Subcutaneous abdominal adipose tissue (tissue), 5 donors: ENCODE data around the gene KAZN.

Source experiments
- H3K27ac ChIP-seq: one replicate; pipeline ENCODE4 v1.7.0; 2013; ENCODE audit warnings: low read depth, mild to moderate bottlenecking, inconsistent platforms, low read length, moderate library complexity
- H3K27me3 ChIP-seq, 5 donors: one replicate each; pipeline ENCODE4 v1.7.0; 2013; ENCODE audit warnings: low read length in 5 of 5, inconsistent platforms in 1 of 5; ENCODE audit not compliant: control insufficient read depth in 5 of 5, insufficient read depth in 4 of 5
- H3K36me3 ChIP-seq, 5 donors: one replicate each; pipeline ENCODE4 v1.7.0; 2013; ENCODE audit warnings: low read length in 5 of 5; ENCODE audit not compliant: control insufficient read depth in 5 of 5, insufficient read depth in 5 of 5
- H3K4me1 ChIP-seq, 5 donors: one replicate each; pipeline ENCODE4 v1.7.0; 2013; ENCODE audit warnings: low read length in 5 of 5, mild to moderate bottlenecking in 3 of 5, moderate library complexity in 1 of 5; ENCODE audit not compliant: control insufficient read depth in 5 of 5, insufficient read depth in 5 of 5
- H3K4me3 ChIP-seq, 5 donors: one replicate each; pipeline ENCODE4 v1.7.0; 2013; ENCODE audit warnings: low read length in 5 of 5, low read depth in 1 of 5
- H3K9ac ChIP-seq, 5 donors: one replicate each; pipeline ENCODE4 v1.7.0; 2013; ENCODE audit warnings: low read length in 5 of 5, mild to moderate bottlenecking in 4 of 5, moderate library complexity in 3 of 5
- H3K9me3 ChIP-seq, 5 donors: one replicate each; pipeline ENCODE4 v1.7.0; 2013; ENCODE audit warnings: low read length in 5 of 5; ENCODE audit not compliant: control insufficient read depth in 5 of 5
- donor health status: healthy.
- donor health status: healthy.
- donor health status: healthy.
- donor health status: healthy.
- donor health status: healthy.

KAZN gene

DNA sequence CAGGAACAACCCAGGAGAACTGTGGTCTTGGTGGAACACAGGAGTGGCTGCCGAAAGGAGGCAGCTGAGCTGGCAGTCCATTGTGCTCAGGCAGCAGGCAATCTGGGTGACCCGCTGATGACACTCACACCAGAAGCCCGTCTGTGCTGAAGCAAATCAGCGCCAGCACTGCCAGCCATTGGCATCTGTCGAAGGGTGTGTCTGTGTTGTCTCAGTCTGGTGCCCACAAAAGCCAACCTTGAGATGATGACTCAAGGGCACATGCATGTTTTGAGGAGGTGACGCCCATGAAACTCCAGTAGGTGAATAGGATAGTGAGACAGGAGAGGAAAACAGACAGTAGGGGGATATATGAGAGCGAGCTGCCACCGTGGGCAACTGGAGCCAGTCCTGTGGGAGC, 167.3 kb downstream of the KAZN start:
- H3K4me1 ChIP-seq, result no peaks in the 10 kb centered on the region
- no peak overlapping the region for H3K27ac ChIP-seq
- H3K36me3 ChIP-seq, result no peaks in the 10 kb centered on the region
- peaks cover 0 to 4% (median 0%) of the 10 kb centered on the region in 5 donors for H3K9me3 ChIP-seq
- H3K4me3 ChIP-seq, result no peak overlapping the region
- no peak overlapping the region for H3K9ac ChIP-seq
- H3K27me3 ChIP-seq, result peaks cover 0 to 3% (median 0%) of the 10 kb centered on the region in 5 donors

DNA sequence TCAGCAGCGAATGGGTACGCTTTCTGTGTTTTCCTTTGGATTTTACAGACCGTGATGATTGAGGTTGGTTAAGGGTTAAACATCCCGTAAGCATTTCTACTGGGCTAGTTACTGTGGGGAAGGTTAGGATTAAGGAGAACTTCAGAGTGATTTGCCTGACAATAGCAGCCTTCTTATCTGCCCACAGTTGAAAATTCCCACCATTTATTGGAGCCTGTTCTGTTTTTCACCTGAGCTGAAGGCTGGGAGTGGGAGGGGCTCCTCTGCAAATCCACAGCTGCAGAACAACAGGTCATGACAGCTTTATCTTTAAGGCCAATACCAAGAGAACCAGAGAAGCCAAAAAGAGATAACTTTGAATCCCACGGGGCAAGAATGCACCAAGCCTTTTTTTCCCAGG, 168.6 kb downstream of the KAZN start:
- no peak overlapping the region for H3K27ac ChIP-seq
- H3K4me1 ChIP-seq, result no peaks in the 10 kb centered on the region
- H3K4me3 ChIP-seq, result no peak overlapping the region
- peaks cover 0 to 4% (median 0%) of the 10 kb centered on the region in 5 donors for H3K9me3 ChIP-seq
- peaks cover 0 to 3% (median 0%) of the 10 kb centered on the region in 5 donors for H3K27me3 ChIP-seq
- H3K9ac ChIP-seq, result no peak overlapping the region
- H3K36me3 ChIP-seq, result no peaks in the 10 kb centered on the region

GRCh38 chr1:14768582-14769304, 170.3 kb downstream of the KAZN start:
- Histone ChIP-seq H3K4me1 (no peaks in the 10 kb centered on the region), H3K36me3 (no peaks in the 10 kb centered on the region), H3K27me3 (no peaks in the 10 kb centered on the region), H3K4me3 (no peak overlapping the region), H3K9ac (no peak overlapping the region), H3K9me3 (peaks cover 0 to 4% (median 0%) of the 10 kb centered on the region in 5 donors), H3K27ac (no peak overlapping the region)

DNA sequence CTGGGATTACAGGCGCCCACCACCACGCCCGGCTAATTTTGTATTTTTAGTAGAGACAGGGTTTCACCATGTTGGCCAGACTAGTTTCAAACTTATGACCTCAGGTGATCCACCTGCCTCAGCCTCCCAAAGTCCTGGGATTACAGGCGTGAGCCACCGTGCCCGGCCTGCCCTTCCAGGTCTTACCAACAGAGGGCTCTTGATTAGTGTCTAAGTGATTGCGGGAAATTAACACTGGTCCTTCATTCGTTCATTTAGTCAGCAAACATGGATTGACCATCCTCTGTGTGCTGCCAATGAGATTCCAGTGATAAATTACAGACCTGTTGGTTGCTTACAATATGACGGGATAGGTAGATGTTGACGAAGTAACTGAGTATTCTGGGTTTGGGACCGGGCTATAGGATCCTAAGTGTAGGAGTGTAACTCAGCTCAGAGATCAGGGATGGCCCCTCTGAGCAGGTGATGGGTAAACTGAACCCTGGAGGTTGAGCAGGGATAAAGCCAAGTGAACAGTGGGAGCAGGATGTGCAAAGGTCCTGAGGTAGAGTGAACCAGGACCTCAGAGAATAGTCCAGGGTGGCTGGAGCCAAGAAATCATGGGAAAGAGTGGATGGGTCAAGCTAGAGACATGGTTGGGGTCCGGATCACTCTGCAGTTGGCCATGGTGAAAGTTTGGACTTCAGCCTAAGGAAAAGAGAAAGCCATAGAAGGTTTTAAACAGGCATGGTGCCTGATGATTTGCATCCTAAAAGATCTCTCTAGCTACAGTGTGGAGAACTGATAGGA, 171.2 kb downstream of the KAZN start:
- no peak overlapping the region for H3K27ac ChIP-seq
- H3K4me1 ChIP-seq, result no peaks in the 10 kb centered on the region
- H3K4me3 ChIP-seq, result no peak overlapping the region
- no peak overlapping the region for H3K9ac ChIP-seq
- peaks cover 0 to 4% (median 0%) of the 10 kb centered on the region in 5 donors for H3K9me3 ChIP-seq
- H3K36me3 ChIP-seq, result no peaks in the 10 kb centered on the region
- no peaks in the 10 kb centered on the region for H3K27me3 ChIP-seq

DNA sequence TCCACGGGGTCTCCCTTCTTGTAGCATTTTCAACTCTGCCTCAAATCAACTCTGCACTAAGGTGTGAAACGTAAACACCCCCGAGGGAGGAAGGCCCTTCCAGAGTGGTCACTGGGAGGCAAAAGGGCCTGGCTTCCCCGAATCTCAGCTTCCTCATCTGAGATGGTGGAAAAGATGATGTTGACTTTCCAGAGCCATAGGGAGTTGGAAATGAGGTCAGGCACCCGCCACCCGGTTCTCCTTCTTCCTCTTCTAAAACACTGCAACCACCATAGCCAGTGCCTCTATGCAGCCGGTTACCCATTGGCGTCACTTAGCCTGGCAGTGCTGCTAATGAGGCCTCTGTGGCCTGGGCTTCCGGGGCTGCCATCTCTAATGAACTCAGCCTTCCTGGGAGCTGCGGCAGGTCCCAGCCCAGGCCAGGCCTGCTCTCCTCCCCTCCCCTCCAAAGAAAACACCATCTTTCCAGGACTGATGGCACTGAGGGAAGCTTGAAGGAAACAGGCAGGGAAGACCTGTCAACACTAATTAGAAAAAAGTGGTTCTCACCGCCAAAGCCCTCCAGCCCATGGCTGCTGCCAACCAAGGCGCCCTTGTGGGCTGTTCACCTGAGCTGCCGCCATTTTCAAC, 175.0 kb downstream of the KAZN start:
- H3K9me3 ChIP-seq, result no peaks in the 10 kb centered on the region
- no peak overlapping the region for H3K9ac ChIP-seq

GRCh38 chr1:14774225-14774624, 175.7 kb downstream of the KAZN start:
- H3K9ac ChIP-seq, result no peak overlapping the region
- H3K27ac ChIP-seq, result no peak overlapping the region
- H3K4me3 ChIP-seq, result no peak overlapping the region
- no peaks in the 10 kb centered on the region for H3K9me3 ChIP-seq
- H3K27me3 ChIP-seq, result no peaks in the 10 kb centered on the region
- no peaks in the 10 kb centered on the region for H3K36me3 ChIP-seq
- no peaks in the 10 kb centered on the region for H3K4me1 ChIP-seq

More for the DNA sequence above, 175.0 kb downstream of the KAZN start:
- H3K27me3 ChIP-seq, result no peaks in the 10 kb centered on the region
- no peak overlapping the region for H3K4me3 ChIP-seq
- no peaks in the 10 kb centered on the region for H3K4me1 ChIP-seq
- no peaks in the 10 kb centered on the region for H3K36me3 ChIP-seq
- no peak overlapping the region for H3K27ac ChIP-seq

GRCh38 chr1:14774988-14775387, 176.5 kb downstream of the KAZN start:
- no peaks in the 10 kb centered on the region for H3K27me3 ChIP-seq
- H3K4me1 ChIP-seq, result no peaks in the 10 kb centered on the region
- H3K9ac ChIP-seq, result no peak overlapping the region
- H3K27ac ChIP-seq, result no peak overlapping the region
- no peak overlapping the region for H3K4me3 ChIP-seq
- H3K9me3 ChIP-seq, result no peaks in the 10 kb centered on the region
- no peaks in the 10 kb centered on the region for H3K36me3 ChIP-seq

- Histone ChIP-seq H3K9ac (no peak overlapping the region), H3K4me1 (no peaks in the 10 kb centered on the region), H3K4me3 (no peak overlapping the region), H3K27ac (no peak overlapping the region), H3K27me3 (no peaks in the 10 kb centered on the region), H3K36me3 (no peaks in the 10 kb centered on the region), H3K9me3 (no peaks in the 10 kb centered on the region)
Observed at GRCh38 chr1:14775434-14775833, 176.9 kb downstream of the KAZN start.

- Histone ChIP-seq H3K27me3 (no peaks in the 10 kb centered on the region), H3K36me3 (no peaks in the 10 kb centered on the region), H3K4me1 (no peaks in the 10 kb centered on the region), H3K27ac (no peak overlapping the region), H3K9me3 (no peaks in the 10 kb centered on the region), H3K9ac (no peak overlapping the region), H3K4me3 (no peak overlapping the region)
Observed at GRCh38 chr1:14777516-14778506, 179.3 kb downstream of the KAZN start.
